Measurements from ENCODE around the gene HBQ1. TPM values are rescaled to one million over a fixed set of nuclear protein-coding genes. Genes with fewer than 3 reads are reported as not detected.

The HBQ1 gene
- total and polyA plus RNA-seq, 2 of the 4 experiments (the other 2 are of a cell fraction) = 0.92 TPM; not detected in 1

- no peak overlapping the region for H4K8ac ChIP-seq (ENCODE audit: low read depth in 2 of 2, low read length in 2 of 2)
- H3K4me3 ChIP-seq (ENCODE audit: insufficient read depth, low read depth, low read length) = no peak overlapping the region
- ChIA-PET POLR2A (ENCODE audit: unreplicated experiment) (no interaction called here), CTCF (no interaction called here)
- H3K9me1 ChIP-seq (ENCODE audit: insufficient read depth, low read length) = no peaks in the 10 kb centered on the region; the same call in 1 of the 2 replicates
- no peak overlapping the region for H2BK5ac ChIP-seq (ENCODE audit: low read depth, low read length, poor library complexity, severe bottlenecking)
- no peak overlapping the region for H4K91ac ChIP-seq (ENCODE audit: insufficient read depth, low read depth, low read length)
- H3K4me1 ChIP-seq (ENCODE audit: control insufficient read depth, insufficient read depth, low read length) = no peaks in the 10 kb centered on the region
- ATAC-seq (ENCODE audit: low read depth) (no peak), DNase-seq (no peak)
- H3K14ac ChIP-seq (replicated peaks; ENCODE audit: low read depth, low read length) = no peak overlapping the region
- H3K23ac ChIP-seq (ENCODE audit: low read depth, low read length) = no peak overlapping the region
- H4K5ac ChIP-seq (ENCODE audit: low read depth, low read length) = no peak overlapping the region
- TF ChIP-seq RAD21 (IDR thresholded peaks at IDR 0.05; ENCODE audit: low read length) (no peak), SMC3 (IDR thresholded peaks at IDR 0.05; ENCODE audit: low read depth, low read length) (no peak), MAFK (IDR thresholded peaks at IDR 0.05; ENCODE audit: low read depth, low read length) (no peak), POLR2A (IDR thresholded peaks at IDR 0.05; ENCODE audit: low read depth, low read length) (no peak), MAZ (IDR thresholded peaks at IDR 0.05; ENCODE audit: borderline replicate concordance, low read depth, low read length) (no peak), CEBPB (IDR thresholded peaks at IDR 0.05; ENCODE audit: low read depth, low read length) (no peak), RFX5 (IDR thresholded peaks at IDR 0.05; ENCODE audit: low read depth, low read length) (no peak), CTCF (conservative IDR thresholded peaks at IDR 0.05; ENCODE audit: low read depth, low read length) (no peak), NFE2L2 (IDR thresholded peaks at IDR 0.05; ENCODE audit: low read depth, low read length) (no peak)
- TF ChIP-seq, protein P1, sequence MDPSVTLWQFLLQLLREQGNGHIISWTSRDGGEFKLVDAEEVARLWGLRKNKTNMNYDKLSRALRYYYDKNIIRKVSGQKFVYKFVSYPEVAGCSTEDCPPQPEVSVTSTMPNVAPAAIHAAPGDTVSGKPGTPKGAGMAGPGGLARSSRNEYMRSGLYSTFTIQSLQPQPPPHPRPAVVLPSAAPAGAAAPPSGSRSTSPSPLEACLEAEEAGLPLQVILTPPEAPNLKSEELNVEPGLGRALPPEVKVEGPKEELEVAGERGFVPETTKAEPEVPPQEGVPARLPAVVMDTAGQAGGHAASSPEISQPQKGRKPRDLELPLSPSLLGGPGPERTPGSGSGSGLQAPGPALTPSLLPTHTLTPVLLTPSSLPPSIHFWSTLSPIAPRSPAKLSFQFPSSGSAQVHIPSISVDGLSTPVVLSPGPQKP (IDR thresholded peaks at IDR 0.05; ENCODE audit: borderline replicate concordance, low read depth, low read length) = no peak
- TF ChIP-seq, protein P2, sequence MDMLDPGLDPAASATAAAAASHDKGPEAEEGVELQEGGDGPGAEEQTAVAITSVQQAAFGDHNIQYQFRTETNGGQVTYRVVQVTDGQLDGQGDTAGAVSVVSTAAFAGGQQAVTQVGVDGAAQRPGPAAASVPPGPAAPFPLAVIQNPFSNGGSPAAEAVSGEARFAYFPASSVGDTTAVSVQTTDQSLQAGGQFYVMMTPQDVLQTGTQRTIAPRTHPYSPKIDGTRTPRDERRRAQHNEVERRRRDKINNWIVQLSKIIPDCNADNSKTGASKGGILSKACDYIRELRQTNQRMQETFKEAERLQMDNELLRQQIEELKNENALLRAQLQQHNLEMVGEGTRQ (IDR thresholded peaks at IDR 0.05; ENCODE audit: low read depth, low read length) = no peak
- no peak overlapping the region for H2BK20ac ChIP-seq (ENCODE audit: low read depth, low read length)
- H3K27me3 ChIP-seq (ENCODE audit: control insufficient read depth, insufficient read depth, low read length) = no peaks in the 10 kb centered on the region
- no peak overlapping the region for H3K18ac ChIP-seq (ENCODE audit: low read depth, low read length)
- H3K4ac ChIP-seq (ENCODE audit: low read depth, low read length) = no peak overlapping the region
- no TSS peak for BruUV-seq (replicated peaks)
- whole genome bisulfite sequencing, 2 experiments (ENCODE audit: extremely low coverage in 2 of 2, insufficient read length in 1 of 2) = 85% methylated on average over 8 of the region's 12 CpGs; no CpG with 5 or more reads in 1 of the 2 experiments
- H3K56ac ChIP-seq (ENCODE audit: extremely low read depth, insufficient read depth, low read length) = no peak overlapping the region
- no peaks in the 10 kb centered on the region for H4K20me1 ChIP-seq (ENCODE audit: insufficient read depth, low read length)
- intact Hi-C loops (cut with micrococcal nuclease) (no loop called here), dilution Hi-C loops (cut with HindIII; ENCODE audit: low sequenced_read_pairs, unreplicated experiment) (no loop called here), in situ Hi-C loops (cut with MboI; ENCODE audit: low sequenced_read_pairs) (no loop called here)
- peak overlapping the region; percentile 70 for H2AK9ac ChIP-seq (replicated peaks; ENCODE audit: low read depth, low read length, poor library complexity)
- H2BK120ac ChIP-seq (ENCODE audit: low read depth, low read length) = no peak overlapping the region
- H2AFZ ChIP-seq (replicated peaks; ENCODE audit: low read length, poor library complexity) = peak overlapping the region; percentile 49
- no peak overlapping the region for H3K9ac ChIP-seq (ENCODE audit: low read depth, low read length)
- no peaks in the 10 kb centered on the region for H3K9me3 ChIP-seq (ENCODE audit: control insufficient read depth, insufficient read depth, low read length)
- no peak overlapping the region for H2BK15ac ChIP-seq (ENCODE audit: low read depth, low read length)
- no peak overlapping the region for H2AK5ac ChIP-seq (ENCODE audit: low read depth, low read length)
- H3K79me1 ChIP-seq (ENCODE audit: low read depth in 1 of 2, low read length in 2 of 2) = peaks cover 0 to 5% of the 10 kb centered on the region in 2 experiments; a peak in 3 of 4 replicates
- no peaks in the 10 kb centered on the region for H3K36me3 ChIP-seq (ENCODE audit: control insufficient read depth, insufficient read depth, low read length)
- H3K4me2 ChIP-seq (ENCODE audit: low read depth, low read length) = no peak overlapping the region
- no peak overlapping the region for H3K27ac ChIP-seq (ENCODE audit: insufficient read depth, low read length)
These were observed 37.8 kb upstream of the HBQ1 start for GRCh38 chr16:142405-142967.

Data from IMR-90 (cell line).